ENCODE results near the gene BCL10.

Gene BCL10

GRCh38 chr1:85219853-85220610, 56.4 kb downstream of the BCL10 start:
- no peak for DNase-seq

- no peak for DNase-seq
Observed at GRCh38 chr1:85216697-85217096, 59.7 kb downstream of the BCL10 start.

Data from NCI-H1092 (cell line).